ENCODE data around the gene CDHR2. TPM values are rescaled to one million over a fixed set of nuclear protein-coding genes. Genes with fewer than 3 reads are reported as not detected.

CDHR2 gene
- total and polyA plus RNA-seq, 2 donors (not counting 3 experiments of a cell fraction or from before 2014, with no cell fraction given), result not detected

DNA sequence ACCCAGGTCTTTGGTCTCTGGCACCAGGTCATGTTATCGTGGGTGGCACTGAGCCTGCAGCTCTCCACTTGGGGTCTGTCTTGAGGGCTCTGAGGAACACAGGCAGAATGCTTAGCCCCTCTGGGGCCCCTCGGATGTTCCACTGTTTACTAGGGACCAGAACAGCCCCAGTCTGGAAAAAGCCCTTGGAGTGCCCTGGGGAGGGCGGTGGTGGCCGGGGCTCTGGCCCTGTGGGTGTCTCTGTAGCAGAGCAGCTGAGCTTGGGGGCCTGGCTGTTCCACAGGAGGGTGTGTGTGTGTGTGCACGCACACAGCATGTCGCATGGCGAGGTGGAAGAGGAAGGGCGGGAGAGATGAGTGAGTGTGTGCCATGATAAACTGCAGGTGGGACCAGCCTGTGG lies 45.4 kb downstream of the CDHR2 start:
- BruUV-seq (replicated peaks), result no TSS peak
- dilution Hi-C loops (cut with MboI; ENCODE audit: extremely low pct_ligation_motif_present, low sequenced_read_pairs), result no loop called here
- Histone ChIP-seq H3K79me2 (ENCODE audit: control insufficient read depth, insufficient read depth, low read length) (no peaks in the 10 kb centered on the region), H4K20me1 (replicated peaks; ENCODE audit: control insufficient read depth, extremely low read depth, insufficient read depth, low read length) (no peaks in the 10 kb centered on the region), H3K4me1 (ENCODE audit: control insufficient read depth, extremely low read depth, insufficient read depth, low read length) (no peaks in the 10 kb centered on the region), H3K9me1 (replicated peaks; ENCODE audit: control insufficient read depth, extremely low read depth, insufficient read depth, low read length) (no peaks in the 10 kb centered on the region), H3K9ac (replicated peaks; ENCODE audit: extremely low read depth, insufficient read depth, low read length) (no peak overlapping the region), H2AFZ (ENCODE audit: low read depth, low read length) (no peak overlapping the region), H3K4me3 (replicated peaks in 1 of 3; ENCODE audit: insufficient read depth in 1 of 3, low read depth in 1 of 3, low read length in 3 of 3) (no peak overlapping the region), H3K27ac (ENCODE audit: insufficient read depth, low read depth, low read length) (no peak overlapping the region), H3K27me3 (ENCODE audit: control insufficient read depth in 2 of 2, insufficient read depth in 2 of 2, low read length in 2 of 2) (no peaks in the 10 kb centered on the region), H3K9me3 (replicated peaks; ENCODE audit: control insufficient read depth, insufficient read depth, low read length) (no peaks in the 10 kb centered on the region), H3K4me2 (ENCODE audit: insufficient read depth, low read length) (no peak overlapping the region), H3K36me3 (ENCODE audit: control insufficient read depth in 2 of 2, extremely low read depth in 1 of 2, insufficient read depth in 2 of 2, low read length in 2 of 2) (no peaks in the 10 kb centered on the region)
- DNase-seq (ENCODE audit: low read depth, low spot score) (no peak), FAIRE-seq (no peak)
- TF ChIP-seq GATA2 (IDR thresholded peaks at IDR 0.05; ENCODE audit: insufficient read depth, insufficient read length, low read depth, low read length) (no peak), POLR2A (IDR thresholded peaks at IDR 0.05; ENCODE audit: low read depth, low read length) (no peak)
- intact Hi-C loops (cut with micrococcal nuclease), result no loop called here
- ChIA-PET POLR2A (interaction anchor here (0.6 kb wide), 1 partner anchor 11 kb away, joined by 3 read pairs; no protein-coding TSS in a partner anchor), CTCF (interaction anchor here (0.6 to 1.6 kb wide), 3 partner anchors 11 to 53 kb away, joined by 3 read pairs; partner anchors contain the start of genes GPRIN1 and TSPAN17)

DNA sequence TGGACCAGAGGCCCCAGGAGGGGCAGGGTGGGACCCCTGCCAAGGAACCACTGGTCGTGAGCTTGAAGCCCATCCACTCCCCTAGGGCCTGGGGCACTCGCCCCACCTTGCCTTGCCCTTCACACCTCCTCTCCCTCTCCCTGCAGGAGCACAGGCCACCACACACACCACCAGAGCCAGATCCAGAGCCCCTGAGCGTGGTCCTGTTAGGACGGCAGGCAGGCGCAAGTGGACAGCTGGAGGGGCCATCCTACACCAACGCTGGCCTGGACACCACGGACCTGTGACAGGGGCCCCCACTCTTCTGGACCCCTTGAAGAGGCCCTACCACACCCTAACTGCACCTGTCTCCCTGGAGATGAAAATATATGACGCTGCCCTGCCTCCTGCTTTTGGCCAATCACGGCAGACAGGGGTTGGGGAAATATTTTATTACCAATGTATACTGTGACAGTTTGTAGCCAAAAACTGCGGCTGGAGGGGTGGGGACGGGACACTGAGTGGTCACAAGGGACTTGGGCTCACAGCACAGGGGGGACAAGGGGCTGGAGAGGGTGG lies 46.3 kb downstream of the CDHR2 start:
- CTCF ChIA-PET, result interaction anchor here (0.9 to 2.5 kb wide), 5 partner anchors 9 to 866 kb away, joined by 3 to 10 read pairs (median 4); no protein-coding TSS in a partner anchor
- Histone ChIP-seq H3K4me3 (replicated peaks in 1 of 3; ENCODE audit: insufficient read depth in 1 of 3, low read depth in 1 of 3, low read length in 3 of 3) (no peak overlapping the region), H3K79me2 (ENCODE audit: control insufficient read depth, insufficient read depth, low read length) (no peaks in the 10 kb centered on the region), H3K27ac (ENCODE audit: insufficient read depth, low read depth, low read length) (no peak overlapping the region), H3K9me1 (replicated peaks; ENCODE audit: control insufficient read depth, extremely low read depth, insufficient read depth, low read length) (no peaks in the 10 kb centered on the region), H3K4me1 (ENCODE audit: control insufficient read depth, extremely low read depth, insufficient read depth, low read length) (no peaks in the 10 kb centered on the region), H3K27me3 (ENCODE audit: control insufficient read depth in 2 of 2, insufficient read depth in 2 of 2, low read length in 2 of 2) (no peaks in the 10 kb centered on the region), H4K20me1 (replicated peaks; ENCODE audit: control insufficient read depth, extremely low read depth, insufficient read depth, low read length) (no peaks in the 10 kb centered on the region), H3K9ac (replicated peaks; ENCODE audit: extremely low read depth, insufficient read depth, low read length) (no peak overlapping the region), H3K36me3 (ENCODE audit: control insufficient read depth in 2 of 2, extremely low read depth in 1 of 2, insufficient read depth in 2 of 2, low read length in 2 of 2) (no peaks in the 10 kb centered on the region), H3K4me2 (ENCODE audit: insufficient read depth, low read length) (no peak overlapping the region), H2AFZ (ENCODE audit: low read depth, low read length) (no peak overlapping the region), H3K9me3 (replicated peaks; ENCODE audit: control insufficient read depth, insufficient read depth, low read length) (no peaks in the 10 kb centered on the region)
- no peak for DNase-seq (ENCODE audit: low read depth, low spot score)
- TF ChIP-seq CTCF (IDR thresholded peaks at IDR 0.05; ENCODE audit: extremely low read depth in 1 of 2, insufficient read depth in 1 of 2, low read depth in 1 of 2, low read length in 2 of 2) (no peak), POLR2AphosphoS5 (IDR thresholded peaks at IDR 0.05; ENCODE audit: insufficient read depth, low read depth, low read length) (no peak), GATA2 (IDR thresholded peaks at IDR 0.05; ENCODE audit: insufficient read depth, insufficient read length, low read depth, low read length) (no peak), JUN (IDR thresholded peaks at IDR 0.05; ENCODE audit: borderline replicate concordance, insufficient read depth, insufficient read length, low read depth) (no peak), MYC (IDR thresholded peaks at IDR 0.05; ENCODE audit: low read depth, low read length) (no peak), FOS (IDR thresholded peaks at IDR 0.05; ENCODE audit: borderline replicate concordance, insufficient read depth, low read length) (no peak), EZH2 (IDR thresholded peaks at IDR 0.05; ENCODE audit: borderline replicate concordance, low read depth, low read length, severe bottlenecking) (no peak)
- TF ChIP-seq, protein P1, sequence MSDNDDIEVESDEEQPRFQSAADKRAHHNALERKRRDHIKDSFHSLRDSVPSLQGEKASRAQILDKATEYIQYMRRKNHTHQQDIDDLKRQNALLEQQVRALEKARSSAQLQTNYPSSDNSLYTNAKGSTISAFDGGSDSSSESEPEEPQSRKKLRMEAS (IDR thresholded peaks at IDR 0.05; ENCODE audit: insufficient read depth, insufficient read length), result no peak
- no peak for FAIRE-seq
- POLR2A ChIA-PET, result no interaction called here
- dilution Hi-C loops (cut with MboI; ENCODE audit: extremely low pct_ligation_motif_present, low sequenced_read_pairs), result no loop called here
- no TSS peak for BruUV-seq (replicated peaks)
- intact Hi-C loops (cut with micrococcal nuclease), result no loop called here

Measured in endothelial cell of umbilical vein (primary cell).